Mesenchymal stem cell (in vitro differentiated cells and primary cell): ENCODE data around the gene ZNF23.

Experiments used
- DNase-seq: peaks from one replicate; pipeline ENCODE4 v3.0.0-alpha.2; 2013
- H2AFZ ChIP-seq: one replicate; pipeline ENCODE4 v1.6.1; 2013; ENCODE audit warnings: low read depth, mild to moderate bottlenecking, control low read depth, inconsistent platforms, low read length, moderate library complexity
- H2AK5ac ChIP-seq: 2 replicates; pipeline ENCODE4 v1.6.1; 2013; ENCODE audit warnings: low read length, moderate library complexity, mild to moderate bottlenecking, inconsistent platforms; ENCODE audit not compliant: severe bottlenecking
- H2BK120ac ChIP-seq: one replicate; pipeline ENCODE4 v1.6.1; 2013; ENCODE audit warnings: low read depth, mild to moderate bottlenecking, inconsistent platforms, low read length, moderate library complexity
- H2BK12ac ChIP-seq, 2 experiments: one replicate each; pipeline ENCODE4 v1.6.1; 2013; ENCODE audit warnings: inconsistent platforms in 2 of 2, low read length in 2 of 2, mild to moderate bottlenecking in 2 of 2, moderate library complexity in 2 of 2, control low read depth in 1 of 2
- H2BK15ac ChIP-seq: one replicate; pipeline ENCODE4 v1.6.1; 2013; ENCODE audit warnings: mild to moderate bottlenecking, low read depth, inconsistent platforms; ENCODE audit not compliant: poor library complexity, severe bottlenecking
- H2BK5ac ChIP-seq: 2 replicates; pipeline ENCODE4 v1.6.1; 2013; ENCODE audit warnings: low read depth, mild to moderate bottlenecking, low read length, control low read depth, inconsistent platforms; ENCODE audit not compliant: poor library complexity, severe bottlenecking
- H3K14ac ChIP-seq, 2 experiments: one replicate each; pipeline ENCODE4 v1.6.1; 2013; ENCODE audit warnings: inconsistent platforms in 2 of 2, low read length in 2 of 2, control low read depth in 1 of 2, mild to moderate bottlenecking in 1 of 2, moderate library complexity in 1 of 2
- H3K18ac ChIP-seq, 2 experiments: one replicate each; pipeline ENCODE4 v1.6.1; 2013; ENCODE audit warnings: inconsistent platforms in 2 of 2, low read length in 2 of 2, control low read depth in 1 of 2, low read depth in 1 of 2, mild to moderate bottlenecking in 1 of 2
- H3K23ac ChIP-seq, 2 experiments: one replicate each; pipeline ENCODE4 v1.6.1; 2013; ENCODE audit warnings: inconsistent platforms in 2 of 2, low read length in 2 of 2, mild to moderate bottlenecking in 2 of 2, moderate library complexity in 2 of 2, control low read depth in 1 of 2
- H3K27ac ChIP-seq: 2 replicates; pipeline ENCODE4 v1.5.1; 2013; ENCODE audit warnings: mild to moderate bottlenecking, moderate library complexity, low read length, control low read depth, inconsistent platforms; ENCODE audit not compliant: poor library complexity, severe bottlenecking
- H3K27me3 ChIP-seq, 2 experiments: 2 replicates each; pipeline versions ENCODE4 v1.6.1 to v1.7.0; 2013; ENCODE audit warnings: low read length in 2 of 2, mild to moderate bottlenecking in 2 of 2, moderate library complexity in 2 of 2, control low read depth in 1 of 2, inconsistent platforms in 1 of 2; ENCODE audit not compliant: control insufficient read depth in 1 of 2, insufficient read depth in 1 of 2
- H3K36me3 ChIP-seq, 2 experiments: 2 replicates each; pipeline versions ENCODE4 v1.6.1 to v1.7.0; 2013; ENCODE audit warnings: low read length in 2 of 2, control low read depth in 1 of 2, inconsistent platforms in 1 of 2, low read depth in 1 of 2, mild to moderate bottlenecking in 1 of 2; ENCODE audit not compliant: insufficient read depth in 2 of 2, control insufficient read depth in 1 of 2
- H3K4ac ChIP-seq, 2 experiments: one replicate each; pipeline ENCODE4 v1.6.1; 2013; ENCODE audit warnings: inconsistent platforms in 2 of 2, low read length in 2 of 2, mild to moderate bottlenecking in 2 of 2, moderate library complexity in 2 of 2, control low read depth in 1 of 2, low read depth in 1 of 2
- H3K4me1 ChIP-seq: 2 replicates; pipeline ENCODE4 v1.6.1; 2013; ENCODE audit warnings: low read depth, low read length, control low read depth; ENCODE audit not compliant: control insufficient read depth, insufficient read depth
- H3K4me2 ChIP-seq: 2 replicates; pipeline ENCODE4 v1.6.1; 2013; ENCODE audit warnings: low read length, mild to moderate bottlenecking, inconsistent platforms; ENCODE audit not compliant: poor library complexity, severe bottlenecking
- H3K4me3 ChIP-seq, 2 experiments: 2 replicates each; pipeline versions ENCODE4 v1.5.1 to v1.7.0; 2013; ENCODE audit warnings: low read length in 2 of 2, mild to moderate bottlenecking in 2 of 2, control low read depth in 1 of 2, low read depth in 1 of 2; ENCODE audit not compliant: insufficient read depth in 1 of 2
- H3K79me1 ChIP-seq: replicated peaks from 2 replicates; pipeline ENCODE4 v1.6.1; 2013; ENCODE audit warnings: mild to moderate bottlenecking, control low read depth, low read length, inconsistent platforms; ENCODE audit not compliant: poor library complexity, severe bottlenecking
- H3K9ac ChIP-seq: 2 replicates; pipeline ENCODE4 v1.7.0; 2013; ENCODE audit warnings: mild to moderate bottlenecking, low read length, moderate library complexity
- H3K9me3 ChIP-seq: 2 replicates; pipeline ENCODE4 v1.7.0; 2013; ENCODE audit warnings: mild to moderate bottlenecking, low read length; ENCODE audit not compliant: control insufficient read depth
- H4K8ac ChIP-seq: one replicate; pipeline ENCODE4 v1.6.1; 2013; ENCODE audit warnings: inconsistent platforms, mild to moderate bottlenecking, low read length, moderate library complexity
- H4K91ac ChIP-seq: one replicate; pipeline ENCODE4 v1.6.1; 2013; ENCODE audit warnings: mild to moderate bottlenecking, low read length, inconsistent platforms
- WGBS: methylation state at CpG from one replicate; pipeline ENCODE4 v1.1.7; 2013; ENCODE audit warnings: mixed read lengths; 5-methylcytosine and 5-hydroxymethylcytosine counted together

ZNF23 gene

DNA sequence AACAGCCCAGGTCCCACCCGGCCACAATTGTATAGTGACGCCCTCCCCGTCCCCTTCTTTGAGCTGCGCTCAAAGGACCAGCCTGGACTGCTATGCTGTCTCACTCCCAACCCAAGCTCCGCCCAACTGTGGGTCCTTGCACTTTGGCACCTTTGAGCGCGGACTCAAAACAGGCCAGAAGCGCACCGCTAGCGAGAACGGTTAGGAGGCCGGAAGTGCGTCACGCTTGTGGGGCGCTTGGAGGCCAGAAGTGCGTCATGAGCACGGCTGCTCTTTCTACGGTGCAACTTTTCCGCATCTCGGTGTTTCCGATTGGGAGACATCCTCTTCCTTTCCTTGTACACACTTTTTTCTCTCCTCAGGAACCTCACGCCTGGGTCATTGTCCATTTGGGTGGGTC is 27.1 kb upstream of the ZNF23 start, which contains the start of gene ZNF19:
Gene ZNF19, minus strand, starts transcription at position 203 of the 400 bp plus-strand sequence. CDS start 7,210 bp downstream, outside the sequence.
- H3K4ac ChIP-seq = no peak within 1 kb of the TSS
- no peak within 1 kb of the TSS for H2BK5ac ChIP-seq
- H3K36me3 ChIP-seq = no peaks in the 10 kb centered on the region
- H3K4me2 ChIP-seq = no peak within 1 kb of the TSS
- no peak within 1 kb of the TSS for H3K14ac ChIP-seq
- H3K23ac ChIP-seq = no peak within 1 kb of the TSS
- H4K91ac ChIP-seq = no peak within 1 kb of the TSS
- peaks cover 0 to 9% of the 10 kb centered on the region in 2 experiments for H3K27me3 ChIP-seq
- no peak within 1 kb of the TSS for H3K4me3 ChIP-seq
- H2BK12ac ChIP-seq = no peak within 1 kb of the TSS
- H3K27ac ChIP-seq = no peak within 1 kb of the TSS
- H3K79me1 ChIP-seq = no peaks in the 10 kb centered on the region
- 93% methylated on average over 22 of the region's 22 CpGs for WGBS
- H2AFZ ChIP-seq = no peak within 1 kb of the TSS
- H3K4me1 ChIP-seq = peaks cover 1% of the 10 kb centered on the region
- H2AK5ac ChIP-seq = no peak within 1 kb of the TSS
- H4K8ac ChIP-seq = no peak within 1 kb of the TSS
- H3K9me3 ChIP-seq = no peaks in the 10 kb centered on the region
- no peak within 1 kb of the TSS for H3K9ac ChIP-seq
- no peak for DNase-seq
- H2BK15ac ChIP-seq = no peak within 1 kb of the TSS
- no peak within 1 kb of the TSS for H2BK120ac ChIP-seq
- H3K18ac ChIP-seq = no peak within 1 kb of the TSS

- Histone ChIP-seq H2BK120ac (no peak overlapping the region), H3K4me3 (peak overlapping the region; percentile 87 to 89), H3K79me1 (peaks cover 15% of the 10 kb centered on the region), H3K9me3 (no peaks in the 10 kb centered on the region), H4K8ac (peak overlapping the region; percentile 83), H2BK12ac (peak overlapping the region in 1 of 2 experiments; percentile 87), H2BK15ac (no peak overlapping the region), H2AFZ (peak overlapping the region; percentile 96), H3K27ac (peak overlapping the region; percentile 84), H3K36me3 (peaks cover 0 to 14% of the 10 kb centered on the region in 2 experiments), H3K4ac (peak overlapping the region; percentile 46 to 99), H2AK5ac (no peak overlapping the region), H3K18ac (peak overlapping the region; percentile 40 to 70), H3K4me2 (peak overlapping the region; percentile 60), H3K9ac (peak overlapping the region; percentile 95), H3K27me3 (peaks cover 0 to 4% of the 10 kb centered on the region in 2 experiments), H3K4me1 (peaks cover 3% of the 10 kb centered on the region), H2BK5ac (peak overlapping the region; percentile 86), H4K91ac (peak overlapping the region; percentile 91), H3K14ac (peak overlapping the region in 1 of 2 experiments; percentile 98), H3K23ac (peak overlapping the region in 1 of 2 experiments; percentile 96)
- 3% methylated on average over 38 of the region's 44 CpGs for WGBS
- DNase-seq = peak; percentile 97
Measured at GRCh38 chr16:71484006-71484893, 22.2 kb upstream of the ZNF23 start.

GRCh38 chr16:71482569-71482968 is 20.5 kb upstream of the ZNF23 start:
- no peak overlapping the region for H3K4me3 ChIP-seq
- peaks cover 15% of the 10 kb centered on the region for H3K79me1 ChIP-seq
- H3K4ac ChIP-seq = no peak overlapping the region
- H3K9me3 ChIP-seq = no peaks in the 10 kb centered on the region
- H3K14ac ChIP-seq = no peak overlapping the region
- H2BK12ac ChIP-seq = no peak overlapping the region
- H3K4me1 ChIP-seq = peaks cover 3% of the 10 kb centered on the region
- no peak overlapping the region for H2BK15ac ChIP-seq
- H2AFZ ChIP-seq = no peak overlapping the region
- H3K4me2 ChIP-seq = no peak overlapping the region
- no peak overlapping the region for H2AK5ac ChIP-seq
- no peak for DNase-seq
- no peak overlapping the region for H3K18ac ChIP-seq
- H3K36me3 ChIP-seq = peaks cover 0 to 28% of the 10 kb centered on the region in 2 experiments
- H4K91ac ChIP-seq = no peak overlapping the region
- no peak overlapping the region for H3K27ac ChIP-seq
- WGBS = 82% methylated on average over 3 of the region's 5 CpGs
- no peak overlapping the region for H3K23ac ChIP-seq
- no peak overlapping the region for H2BK120ac ChIP-seq
- H2BK5ac ChIP-seq = no peak overlapping the region
- H3K9ac ChIP-seq = no peak overlapping the region
- no peaks in the 10 kb centered on the region for H3K27me3 ChIP-seq
- no peak overlapping the region for H4K8ac ChIP-seq

- Histone ChIP-seq H2AFZ (no peak overlapping the region), H2BK5ac (no peak overlapping the region), H3K27ac (no peak overlapping the region), H3K4me2 (no peak overlapping the region), H2BK15ac (no peak overlapping the region), H4K91ac (no peak overlapping the region), H3K23ac (no peak overlapping the region), H3K14ac (no peak overlapping the region), H2AK5ac (no peak overlapping the region), H3K79me1 (peaks cover 15% of the 10 kb centered on the region), H3K9me3 (peaks cover 8% of the 10 kb centered on the region), H2BK12ac (no peak overlapping the region), H3K18ac (no peak overlapping the region), H3K36me3 (peaks cover 0 to 45% of the 10 kb centered on the region in 2 experiments), H4K8ac (no peak overlapping the region), H3K9ac (no peak overlapping the region), H3K4me3 (no peak overlapping the region), H3K4ac (no peak overlapping the region), H2BK120ac (no peak overlapping the region), H3K4me1 (peaks cover 3% of the 10 kb centered on the region), H3K27me3 (no peaks in the 10 kb centered on the region)
- no peak for DNase-seq
- WGBS = 100% methylated on average over 2 of the region's 2 CpGs
Measured at GRCh38 chr16:71480956-71481355, 18.9 kb upstream of the ZNF23 start.
